HUES6 (cell line): ENCODE measurements around the gene NEXMIF.
A peak's percentile ranks its signal among the peaks of the same experiment; 100 is the strongest.
"Not testable (repeated sequence)": the region's sequence is repeated elsewhere in the genome, so short reads cannot be mapped to it uniquely, and the experiment has no call there.

ENCODE experiments used
- H3K27ac ChIP-seq: 2 replicates; pipeline ENCODE4 v1.7.0; 2013; ENCODE audit warnings: low read depth, mild to moderate bottlenecking, low read length, inconsistent platforms
- H3K27me3 ChIP-seq: 2 replicates; pipeline ENCODE4 v1.6.1; 2013; ENCODE audit warnings: low read length; ENCODE audit not compliant: control insufficient read depth, insufficient read depth
- H3K36me3 ChIP-seq: 2 replicates; pipeline ENCODE4 v1.6.1; 2013; ENCODE audit warnings: low read length; ENCODE audit not compliant: control insufficient read depth, insufficient read depth
- H3K4me1 ChIP-seq: 2 replicates; pipeline ENCODE4 v1.6.1; 2013; ENCODE audit warnings: low read length; ENCODE audit not compliant: control insufficient read depth, insufficient read depth
- H3K4me3 ChIP-seq: 2 replicates; pipeline ENCODE4 v1.5.1; 2013; ENCODE audit warnings: low read depth, low read length
- H3K9ac ChIP-seq: one replicate; pipeline ENCODE4 v1.6.1; 2013; ENCODE audit warnings: mild to moderate bottlenecking, low read length
- H3K9me3 ChIP-seq: 2 replicates; pipeline ENCODE4 v1.6.1; 2013; ENCODE audit warnings: low read depth, low read length; ENCODE audit not compliant: control insufficient read depth, insufficient read depth

Gene NEXMIF

DNA sequence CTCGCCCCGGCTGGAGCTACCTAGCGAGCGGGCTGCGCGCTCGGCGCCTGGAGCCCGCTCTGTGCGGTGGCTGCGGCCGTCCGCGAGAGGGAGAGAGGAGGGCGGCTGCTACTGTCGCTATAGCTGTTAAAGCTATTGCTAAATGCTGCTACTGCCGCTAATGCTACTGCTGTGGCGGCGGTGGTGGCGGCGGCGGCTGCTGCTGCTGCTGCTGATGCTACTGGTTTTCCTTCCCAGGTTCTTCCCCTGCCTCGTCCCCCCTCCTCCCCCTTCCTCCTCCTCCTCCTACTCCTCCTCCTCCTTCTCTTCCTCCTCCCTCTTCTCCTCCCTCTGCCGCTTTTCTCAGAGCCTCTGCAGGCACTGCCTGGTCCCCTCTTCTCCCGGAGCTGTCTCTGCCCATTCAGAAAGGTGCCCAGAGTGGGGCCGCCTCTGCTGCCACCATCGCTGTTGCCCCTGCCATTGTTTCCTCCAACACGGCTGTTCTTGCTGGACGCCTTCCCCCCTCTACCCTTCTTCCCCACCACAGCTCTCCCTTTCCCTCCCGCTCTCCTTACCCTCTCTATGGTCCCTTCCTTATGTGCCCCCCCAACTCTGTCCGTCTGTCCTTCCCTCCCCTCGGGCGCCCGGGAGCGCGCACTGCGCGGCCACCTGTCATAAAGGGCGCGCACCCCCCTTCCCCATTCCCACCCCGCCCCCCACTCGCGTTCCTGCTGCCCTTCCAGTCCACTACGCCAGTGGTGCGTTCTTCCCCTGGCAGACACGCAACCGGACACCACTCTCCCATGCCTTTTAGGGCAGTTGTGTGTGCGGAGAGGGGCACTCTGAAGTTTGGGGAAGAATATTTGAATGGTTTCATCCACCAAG, at the start of gene NEXMIF:
NEXMIF (minus strand) TSS at position 228 of the 864 bp plus-strand sequence.
- no peaks in the 10 kb centered on the region for H3K36me3 ChIP-seq
- peak within 1 kb of the TSS; percentile 26 for H3K9ac ChIP-seq
- no peak within 1 kb of the TSS for H3K27ac ChIP-seq
- no peaks in the 10 kb centered on the region for H3K4me1 ChIP-seq
- H3K9me3 ChIP-seq, result peaks cover 13% of the 10 kb centered on the region
- H3K27me3 ChIP-seq, result peaks cover 66% of the 10 kb centered on the region
- peak within 1 kb of the TSS; percentile 62 for H3K4me3 ChIP-seq

DNA sequence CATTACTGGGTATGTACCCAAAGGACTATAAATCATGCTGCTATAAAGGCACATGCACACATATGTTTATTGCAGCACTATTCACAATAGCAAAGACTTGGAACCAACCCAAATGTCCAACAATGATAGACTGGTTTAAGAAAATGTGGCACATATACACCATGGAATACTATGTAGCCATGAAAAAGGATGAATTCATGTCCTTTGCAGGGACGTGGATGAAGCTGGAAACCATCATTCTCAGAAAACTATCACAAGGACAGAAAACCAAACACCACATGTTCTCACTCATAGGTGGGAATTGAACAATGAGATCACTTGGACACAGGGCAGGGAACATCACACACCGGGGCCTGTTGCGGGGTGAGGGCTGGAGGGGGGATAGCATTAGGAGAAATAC, 36.7 kb upstream of the NEXMIF start:
- not testable (repeated sequence) for H3K27me3 ChIP-seq, H3K9me3 ChIP-seq, H3K27ac ChIP-seq, H3K36me3 ChIP-seq, H3K4me1 ChIP-seq, H3K9ac ChIP-seq, H3K4me3 ChIP-seq

DNA sequence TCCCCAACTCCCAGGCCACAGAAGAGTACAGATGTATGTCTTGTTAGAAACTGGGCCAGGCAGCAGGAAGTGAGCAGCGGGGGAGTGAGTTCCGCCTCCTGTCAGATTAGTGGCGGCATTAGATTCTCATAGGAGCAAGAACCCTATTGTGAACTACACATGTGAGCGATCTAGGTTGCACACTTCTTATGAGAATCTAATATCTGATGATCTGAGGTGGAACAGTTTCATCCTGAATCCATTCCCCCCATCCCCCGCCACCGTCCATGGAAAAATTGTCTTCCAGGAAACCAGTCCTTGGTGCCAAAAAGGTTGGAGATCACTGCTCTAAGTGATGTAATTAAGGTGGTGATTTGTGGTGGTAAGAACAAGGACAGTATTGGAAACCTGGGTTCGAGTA, 24.5 kb upstream of the NEXMIF start:
- Histone ChIP-seq H3K27ac (no peak overlapping the region), H3K9ac (no peak overlapping the region), H3K36me3 (no peaks in the 10 kb centered on the region), H3K27me3 (no peaks in the 10 kb centered on the region), H3K9me3 (peaks cover 16% of the 10 kb centered on the region; the same call in 1 of the 2 replicates), H3K4me1 (no peaks in the 10 kb centered on the region), H3K4me3 (no peak overlapping the region)

DNA sequence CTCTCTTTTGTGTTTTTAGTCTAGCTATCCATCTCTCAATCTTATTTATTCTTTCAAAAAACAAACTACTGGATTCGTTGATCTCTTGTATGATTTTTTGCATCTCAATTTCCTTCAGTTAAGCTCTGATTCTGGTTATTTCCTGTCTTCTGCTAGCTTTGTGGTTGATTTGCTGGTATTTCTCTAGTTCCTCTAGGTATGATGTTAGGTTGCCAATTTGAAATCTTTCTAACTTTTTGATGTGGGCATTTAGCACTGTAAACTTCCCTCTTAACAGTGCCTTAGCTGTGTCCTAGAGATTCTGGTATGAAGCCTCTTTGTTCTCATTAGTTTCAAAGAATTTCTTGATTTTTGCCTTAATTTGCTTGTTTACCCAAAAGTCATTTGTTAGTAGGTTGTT, 15.2 kb upstream of the NEXMIF start:
- Histone ChIP-seq H3K36me3 (no peaks in the 10 kb centered on the region), H3K4me1 (no peaks in the 10 kb centered on the region), H3K27me3 (peaks cover 4% of the 10 kb centered on the region), H3K9ac (no peak overlapping the region), H3K27ac (no peak overlapping the region), H3K4me3 (no peak overlapping the region), H3K9me3 (peaks cover 33% of the 10 kb centered on the region)

DNA sequence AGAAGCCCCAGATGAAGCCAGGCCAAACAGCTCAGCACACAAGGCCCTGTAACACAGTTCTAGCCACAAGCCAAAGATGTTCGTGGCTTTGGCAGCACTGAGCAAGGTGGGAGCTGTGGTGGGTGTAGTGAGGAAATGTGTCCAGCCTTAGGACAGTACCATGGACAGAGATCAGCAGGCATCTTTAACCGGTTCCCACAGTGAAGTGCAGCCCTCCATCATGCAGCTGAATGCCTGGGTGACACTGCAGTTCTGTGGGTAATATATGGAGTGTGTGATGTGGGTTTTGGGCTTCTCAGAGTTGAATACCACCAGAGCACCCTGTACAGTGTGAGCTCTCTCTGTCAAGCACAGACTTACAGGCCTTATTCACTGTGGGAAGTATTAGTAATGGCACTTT, 6.0 kb upstream of the NEXMIF start:
- H3K27me3 ChIP-seq, result peaks cover 45% of the 10 kb centered on the region
- H3K4me1 ChIP-seq, result no peaks in the 10 kb centered on the region
- H3K9ac ChIP-seq, result no peak overlapping the region
- H3K9me3 ChIP-seq, result peaks cover 6% of the 10 kb centered on the region; the same call in 1 of the 2 replicates
- no peaks in the 10 kb centered on the region for H3K36me3 ChIP-seq
- no peak overlapping the region for H3K27ac ChIP-seq
- no peak overlapping the region for H3K4me3 ChIP-seq

DNA sequence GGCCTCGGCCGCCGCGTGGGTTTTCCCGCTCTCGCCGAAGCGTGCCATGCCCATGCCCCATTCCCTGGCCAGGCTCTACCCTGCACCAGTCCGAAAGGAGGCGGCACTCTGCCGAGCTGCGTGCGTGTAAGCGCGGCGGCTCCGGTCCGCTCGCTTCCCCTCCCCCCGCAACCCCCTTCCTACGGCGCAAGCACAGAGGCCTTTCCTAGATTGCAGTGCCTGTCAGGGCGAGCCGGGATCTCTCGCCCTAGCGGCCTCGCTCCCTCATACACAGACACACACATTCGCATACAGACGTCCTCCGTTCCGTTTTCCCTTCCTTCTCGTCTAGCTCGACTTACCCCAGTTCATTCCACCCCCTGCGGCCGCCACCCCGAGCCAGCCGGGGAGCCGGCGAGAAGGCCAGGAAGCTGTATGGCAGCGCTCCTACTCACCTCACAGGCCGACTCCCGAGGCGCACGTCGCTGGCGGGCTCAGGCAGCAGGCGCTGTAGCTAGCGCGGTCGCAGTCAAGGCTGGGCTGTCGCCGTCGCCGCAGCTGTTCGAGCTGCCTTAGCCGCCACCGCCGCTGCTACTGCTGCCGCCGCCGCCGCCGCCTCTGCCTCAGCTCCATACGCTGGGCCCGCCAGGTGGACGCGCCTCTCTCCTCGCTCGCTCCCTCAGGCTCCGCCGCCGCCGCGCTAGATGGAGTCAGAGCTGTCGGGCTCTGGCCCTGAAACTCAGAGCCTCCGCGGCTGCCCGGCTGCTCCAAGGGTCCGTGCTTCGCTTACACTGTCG, 615 bp downstream of the NEXMIF start:
- Histone ChIP-seq H3K4me1 (no peaks in the 10 kb centered on the region), H3K9ac (peak overlapping the region; percentile 26), H3K9me3 (peaks cover 10% of the 10 kb centered on the region), H3K36me3 (no peaks in the 10 kb centered on the region), H3K27me3 (peaks cover 66% of the 10 kb centered on the region), H3K27ac (no peak overlapping the region), H3K4me3 (peak overlapping the region; percentile 62)

DNA sequence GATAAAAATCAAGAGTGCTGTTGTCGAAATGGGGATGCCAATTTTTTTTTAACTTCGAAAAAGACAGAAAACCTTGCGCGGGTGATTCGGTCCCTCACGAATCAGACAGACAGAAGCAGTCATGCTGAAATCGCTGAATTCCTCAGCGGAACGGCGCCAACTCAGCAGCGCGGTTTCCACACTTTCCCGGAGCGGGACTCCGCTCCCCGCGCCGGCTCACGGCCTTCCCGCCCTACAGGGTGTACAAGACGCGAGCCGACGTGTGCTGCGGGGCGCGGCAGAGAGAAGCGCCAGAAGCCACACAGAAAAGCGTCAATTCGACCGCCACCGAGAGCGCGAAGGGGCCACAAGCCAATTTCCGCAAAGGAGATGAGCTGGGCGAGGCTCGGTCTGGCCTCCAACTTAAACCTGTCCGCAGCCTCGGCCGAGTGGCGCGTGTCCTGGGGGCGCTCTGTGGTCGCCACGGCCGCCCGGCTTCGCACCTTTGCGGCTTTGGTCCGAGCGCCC, 1.3 kb downstream of the NEXMIF start:
- Histone ChIP-seq H3K27me3 (peaks cover 66% of the 10 kb centered on the region), H3K9ac (no peak overlapping the region), H3K4me1 (no peaks in the 10 kb centered on the region), H3K27ac (no peak overlapping the region), H3K4me3 (peak overlapping the region; percentile 62), H3K36me3 (no peaks in the 10 kb centered on the region), H3K9me3 (peaks cover 10% of the 10 kb centered on the region)

DNA sequence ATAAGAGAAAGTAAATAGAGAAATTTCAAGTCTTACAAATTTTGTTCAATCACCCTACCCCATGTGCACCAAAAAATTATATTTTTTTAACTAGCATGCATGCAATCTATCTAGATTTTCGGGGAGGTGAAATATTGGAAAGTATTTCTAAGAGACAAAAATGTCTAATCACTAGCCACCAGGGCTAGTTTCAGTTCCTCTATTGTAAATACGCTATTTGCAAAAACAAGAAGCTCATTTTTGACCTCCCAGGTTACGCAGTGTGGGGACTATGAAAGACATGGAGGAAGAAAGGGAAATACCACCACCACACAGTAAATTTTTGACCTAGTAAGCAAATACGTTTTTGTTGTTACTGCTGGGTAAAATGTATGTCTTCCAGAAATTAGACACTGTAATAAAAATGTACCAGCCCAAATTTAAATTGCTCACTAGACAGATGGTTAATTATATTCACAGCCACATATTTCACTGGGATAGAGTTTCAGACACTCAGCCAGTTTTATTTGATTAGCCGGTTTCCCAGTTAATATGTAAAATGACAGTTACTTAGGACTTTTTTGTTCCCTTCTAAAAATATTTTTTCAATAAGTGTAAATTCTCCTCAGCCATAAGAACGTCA, 2.2 kb downstream of the NEXMIF start:
- Histone ChIP-seq H3K4me3 (no peak overlapping the region), H3K36me3 (no peaks in the 10 kb centered on the region), H3K4me1 (no peaks in the 10 kb centered on the region), H3K27ac (no peak overlapping the region), H3K27me3 (peaks cover 66% of the 10 kb centered on the region), H3K9ac (no peak overlapping the region), H3K9me3 (peaks cover 12% of the 10 kb centered on the region)

DNA sequence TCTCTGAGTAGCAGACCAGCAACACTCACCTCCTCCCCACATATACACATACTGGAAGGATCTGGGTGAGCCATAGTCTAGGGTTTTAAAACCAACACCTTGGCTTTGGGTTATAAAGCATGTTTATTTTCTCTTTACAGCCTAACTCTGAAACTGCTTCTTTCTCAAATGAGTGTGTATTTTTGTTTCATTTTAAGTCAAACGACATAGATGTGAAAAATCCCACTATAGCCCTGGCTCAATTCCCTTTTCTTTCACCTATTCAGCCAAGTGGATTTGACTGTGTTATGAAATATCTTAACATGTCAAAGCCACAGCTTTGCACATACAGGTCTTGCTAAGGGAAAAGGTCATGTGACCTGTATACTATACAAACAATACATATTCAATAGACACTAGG, 13.8 kb downstream of the NEXMIF start:
- no peaks in the 10 kb centered on the region for H3K36me3 ChIP-seq
- no peak overlapping the region for H3K9ac ChIP-seq
- no peaks in the 10 kb centered on the region for H3K4me1 ChIP-seq
- H3K27me3 ChIP-seq, result no peaks in the 10 kb centered on the region
- no peak overlapping the region for H3K4me3 ChIP-seq
- H3K9me3 ChIP-seq, result peaks cover 23% of the 10 kb centered on the region
- no peak overlapping the region for H3K27ac ChIP-seq

DNA sequence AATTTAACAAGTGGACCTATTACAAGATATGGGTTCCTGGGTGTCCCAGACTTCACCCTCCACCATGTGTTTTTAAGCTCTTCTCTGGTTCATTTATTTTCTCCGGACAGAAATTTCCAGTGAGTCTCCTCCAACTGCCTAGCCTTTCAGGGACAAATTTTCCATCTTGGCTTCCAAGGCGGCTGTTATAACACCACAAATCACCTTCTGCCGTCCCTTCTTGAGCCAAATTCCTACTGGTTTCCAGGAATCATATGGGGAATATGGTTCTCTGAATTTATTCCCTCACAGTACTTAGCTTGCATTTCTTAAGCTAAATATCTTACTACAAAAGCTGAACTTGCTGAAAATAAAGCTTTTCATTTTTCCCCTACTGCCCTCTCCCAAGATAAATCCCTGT, 18.8 kb downstream of the NEXMIF start:
- H3K9me3 ChIP-seq, result peaks cover 19% of the 10 kb centered on the region
- H3K27me3 ChIP-seq, result no peaks in the 10 kb centered on the region
- no peaks in the 10 kb centered on the region; the same call in 1 of the 2 replicates for H3K4me1 ChIP-seq
- no peaks in the 10 kb centered on the region for H3K36me3 ChIP-seq
- no peak overlapping the region for H3K4me3 ChIP-seq
- no peak overlapping the region for H3K9ac ChIP-seq
- H3K27ac ChIP-seq, result no peak overlapping the region
